ENCODE results near the gene GABRP. TPM values are rescaled to one million over a fixed set of nuclear protein-coding genes. Genes with fewer than 3 reads are reported as not detected.

GABRP gene
- total RNA-seq, 1 experiment from 2014 or later = not detected

DNA sequence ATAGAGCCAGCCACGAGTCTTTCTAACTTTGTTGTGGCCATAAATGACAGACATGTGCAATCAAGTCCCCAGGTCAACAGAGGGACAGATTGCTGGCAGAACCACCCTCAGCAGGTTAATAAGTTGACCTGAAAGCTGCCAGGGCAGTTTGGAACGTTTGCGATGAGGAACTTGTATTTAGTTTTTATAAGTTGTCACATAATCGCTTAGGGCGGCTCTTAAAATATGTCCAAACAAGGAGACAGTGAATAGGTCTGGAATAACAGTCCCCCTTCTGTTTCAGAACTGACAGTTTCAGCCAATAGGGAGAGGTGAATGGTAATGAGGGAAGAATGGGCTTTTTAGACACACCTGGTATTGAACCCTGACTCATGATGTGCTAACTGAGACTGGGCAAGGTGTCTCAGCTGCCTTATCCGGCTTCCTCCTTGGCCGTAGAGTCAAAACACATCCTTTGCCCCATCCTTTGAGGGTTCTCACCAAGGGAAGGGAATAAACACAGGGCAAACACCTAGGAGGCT, 33.6 kb upstream of the GABRP start:
- in situ Hi-C loops (cut with HindIII; ENCODE audit: low pct_unique_long_range_greater_than_20kb, low sequenced_read_pairs) (no loop called here), intact Hi-C loops (cut with micrococcal nuclease; ENCODE audit: unreplicated experiment) (loop anchor here (10.0 kb wide), 1 partner anchor 165 kb away; no protein-coding TSS in a partner anchor)
- no peaks in the 10 kb centered on the region for H3K36me3 ChIP-seq (ENCODE audit: control insufficient read depth, insufficient read depth, low read length)
- no TSS peak for BruUV-seq (replicated peaks)
- no peaks in the 10 kb centered on the region for H3K4me1 ChIP-seq (ENCODE audit: control insufficient read depth, insufficient read depth, low read length)
- no peak overlapping the region for H3K27ac ChIP-seq (ENCODE audit: low read length)
- CTCF ChIA-PET = no interaction called here
- no peak for TF ChIP-seq SIN3A (IDR thresholded peaks at IDR 0.05; ENCODE audit: borderline replicate concordance, insufficient read depth, low read depth, low read length)
- TF ChIP-seq, protein P1, sequence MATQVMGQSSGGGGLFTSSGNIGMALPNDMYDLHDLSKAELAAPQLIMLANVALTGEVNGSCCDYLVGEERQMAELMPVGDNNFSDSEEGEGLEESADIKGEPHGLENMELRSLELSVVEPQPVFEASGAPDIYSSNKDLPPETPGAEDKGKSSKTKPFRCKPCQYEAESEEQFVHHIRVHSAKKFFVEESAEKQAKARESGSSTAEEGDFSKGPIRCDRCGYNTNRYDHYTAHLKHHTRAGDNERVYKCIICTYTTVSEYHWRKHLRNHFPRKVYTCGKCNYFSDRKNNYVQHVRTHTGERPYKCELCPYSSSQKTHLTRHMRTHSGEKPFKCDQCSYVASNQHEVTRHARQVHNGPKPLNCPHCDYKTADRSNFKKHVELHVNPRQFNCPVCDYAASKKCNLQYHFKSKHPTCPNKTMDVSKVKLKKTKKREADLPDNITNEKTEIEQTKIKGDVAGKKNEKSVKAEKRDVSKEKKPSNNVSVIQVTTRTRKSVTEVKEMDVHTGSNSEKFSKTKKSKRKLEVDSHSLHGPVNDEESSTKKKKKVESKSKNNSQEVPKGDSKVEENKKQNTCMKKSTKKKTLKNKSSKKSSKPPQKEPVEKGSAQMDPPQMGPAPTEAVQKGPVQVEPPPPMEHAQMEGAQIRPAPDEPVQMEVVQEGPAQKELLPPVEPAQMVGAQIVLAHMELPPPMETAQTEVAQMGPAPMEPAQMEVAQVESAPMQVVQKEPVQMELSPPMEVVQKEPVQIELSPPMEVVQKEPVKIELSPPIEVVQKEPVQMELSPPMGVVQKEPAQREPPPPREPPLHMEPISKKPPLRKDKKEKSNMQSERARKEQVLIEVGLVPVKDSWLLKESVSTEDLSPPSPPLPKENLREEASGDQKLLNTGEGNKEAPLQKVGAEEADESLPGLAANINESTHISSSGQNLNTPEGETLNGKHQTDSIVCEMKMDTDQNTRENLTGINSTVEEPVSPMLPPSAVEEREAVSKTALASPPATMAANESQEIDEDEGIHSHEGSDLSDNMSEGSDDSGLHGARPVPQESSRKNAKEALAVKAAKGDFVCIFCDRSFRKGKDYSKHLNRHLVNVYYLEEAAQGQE (IDR thresholded peaks at IDR 0.05; ENCODE audit: insufficient read depth in 1 of 2, low read depth in 2 of 2, low read length in 1 of 2) = no peak
- TF ChIP-seq TCF7L2 (IDR thresholded peaks at IDR 0.05; ENCODE audit: low read depth, low read length) = no peak
- no peak for TF ChIP-seq POLR2AphosphoS5 (IDR thresholded peaks at IDR 0.05; ENCODE audit: low read depth, low read length)
- TF ChIP-seq, protein P2, sequence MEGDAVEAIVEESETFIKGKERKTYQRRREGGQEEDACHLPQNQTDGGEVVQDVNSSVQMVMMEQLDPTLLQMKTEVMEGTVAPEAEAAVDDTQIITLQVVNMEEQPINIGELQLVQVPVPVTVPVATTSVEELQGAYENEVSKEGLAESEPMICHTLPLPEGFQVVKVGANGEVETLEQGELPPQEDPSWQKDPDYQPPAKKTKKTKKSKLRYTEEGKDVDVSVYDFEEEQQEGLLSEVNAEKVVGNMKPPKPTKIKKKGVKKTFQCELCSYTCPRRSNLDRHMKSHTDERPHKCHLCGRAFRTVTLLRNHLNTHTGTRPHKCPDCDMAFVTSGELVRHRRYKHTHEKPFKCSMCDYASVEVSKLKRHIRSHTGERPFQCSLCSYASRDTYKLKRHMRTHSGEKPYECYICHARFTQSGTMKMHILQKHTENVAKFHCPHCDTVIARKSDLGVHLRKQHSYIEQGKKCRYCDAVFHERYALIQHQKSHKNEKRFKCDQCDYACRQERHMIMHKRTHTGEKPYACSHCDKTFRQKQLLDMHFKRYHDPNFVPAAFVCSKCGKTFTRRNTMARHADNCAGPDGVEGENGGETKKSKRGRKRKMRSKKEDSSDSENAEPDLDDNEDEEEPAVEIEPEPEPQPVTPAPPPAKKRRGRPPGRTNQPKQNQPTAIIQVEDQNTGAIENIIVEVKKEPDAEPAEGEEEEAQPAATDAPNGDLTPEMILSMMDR (IDR thresholded peaks at IDR 0.05) = no peak
- ATAC-seq (no peak), DNase-seq (ENCODE audit: low read depth, low spot score) (no peak)
- POLR2A ChIA-PET = interaction anchor here (0.6 kb wide), 1 partner anchor 31 kb away, joined by 3 read pairs; no protein-coding TSS in a partner anchor
- no peaks in the 10 kb centered on the region for H3K27me3 ChIP-seq (ENCODE audit: control insufficient read depth, insufficient read depth, low read length)
- H3K9me3 ChIP-seq (ENCODE audit: control insufficient read depth, insufficient read depth, low read depth, low read length) = no peaks in the 10 kb centered on the region
- H3K4me3 ChIP-seq (ENCODE audit: low read depth in 2 of 2, low read length in 2 of 2) = no peak overlapping the region

DNA sequence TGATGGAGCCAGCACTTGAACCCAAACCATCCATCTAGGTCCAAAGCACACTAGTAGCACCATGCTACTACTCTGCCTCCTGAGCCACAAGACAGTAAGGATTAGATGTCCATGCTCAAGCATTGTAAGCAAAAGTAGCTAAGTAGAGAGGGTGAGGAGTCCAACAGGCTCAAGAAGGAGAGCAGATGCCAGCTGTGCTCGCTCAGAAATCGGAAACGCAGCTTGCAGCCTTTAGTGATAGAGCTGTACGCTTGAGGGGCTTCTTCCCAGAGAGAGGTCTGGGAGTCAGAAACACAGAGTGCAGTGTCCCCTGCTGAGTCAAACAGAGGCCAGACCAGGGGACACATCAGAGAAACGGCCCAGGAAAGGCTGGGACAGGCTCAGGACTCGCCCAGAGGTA, 32.7 kb upstream of the GABRP start:
- intact Hi-C loops (cut with micrococcal nuclease; ENCODE audit: unreplicated experiment) (no loop called here), in situ Hi-C loops (cut with HindIII; ENCODE audit: low pct_unique_long_range_greater_than_20kb, low sequenced_read_pairs) (no loop called here)
- no peak overlapping the region for H3K27ac ChIP-seq (ENCODE audit: low read length)
- no TSS peak for BruUV-seq (replicated peaks)
- no peaks in the 10 kb centered on the region for H3K4me1 ChIP-seq (ENCODE audit: control insufficient read depth, insufficient read depth, low read length)
- H3K36me3 ChIP-seq (ENCODE audit: control insufficient read depth, insufficient read depth, low read length) = no peaks in the 10 kb centered on the region
- ChIA-PET CTCF (no interaction called here), POLR2A (no interaction called here)
- H3K4me3 ChIP-seq (ENCODE audit: low read depth in 2 of 2, low read length in 2 of 2) = no peak overlapping the region
- no peaks in the 10 kb centered on the region for H3K27me3 ChIP-seq (ENCODE audit: control insufficient read depth, insufficient read depth, low read length)
- no peak for DNase-seq (ENCODE audit: low read depth, low spot score)
- no peak for ATAC-seq
- no peaks in the 10 kb centered on the region for H3K9me3 ChIP-seq (ENCODE audit: control insufficient read depth, insufficient read depth, low read depth, low read length)
- TF ChIP-seq POLR2AphosphoS5 (IDR thresholded peaks at IDR 0.05; ENCODE audit: low read depth, low read length) = no peak

GRCh38 chr5:170751631-170752030, 31.9 kb upstream of the GABRP start:
- H3K27ac ChIP-seq (ENCODE audit: low read length) = no peak overlapping the region
- ATAC-seq (no peak), DNase-seq (ENCODE audit: low read depth, low spot score) (no peak)
- no peaks in the 10 kb centered on the region for H3K4me1 ChIP-seq (ENCODE audit: control insufficient read depth, insufficient read depth, low read length)
- TF ChIP-seq, protein P2 (IDR thresholded peaks at IDR 0.05) = no peak
- TF ChIP-seq TCF7L2 (IDR thresholded peaks at IDR 0.05; ENCODE audit: low read depth, low read length) (no peak), POLR2AphosphoS5 (IDR thresholded peaks at IDR 0.05; ENCODE audit: low read depth, low read length) (no peak), SIN3A (IDR thresholded peaks at IDR 0.05; ENCODE audit: borderline replicate concordance, insufficient read depth, low read depth, low read length) (no peak)
- TF ChIP-seq, protein P1 (IDR thresholded peaks at IDR 0.05; ENCODE audit: insufficient read depth in 1 of 2, low read depth in 2 of 2, low read length in 1 of 2) = no peak
- intact Hi-C loops (cut with micrococcal nuclease; ENCODE audit: unreplicated experiment) = no loop called here
- H3K27me3 ChIP-seq (ENCODE audit: control insufficient read depth, insufficient read depth, low read length) = no peaks in the 10 kb centered on the region
- in situ Hi-C loops (cut with HindIII; ENCODE audit: low pct_unique_long_range_greater_than_20kb, low sequenced_read_pairs) = no loop called here
- BruUV-seq (replicated peaks) = no TSS peak
- no peaks in the 10 kb centered on the region for H3K9me3 ChIP-seq (ENCODE audit: control insufficient read depth, insufficient read depth, low read depth, low read length)
- no peak overlapping the region for H3K4me3 ChIP-seq (ENCODE audit: low read depth in 2 of 2, low read length in 2 of 2)
- H3K36me3 ChIP-seq (ENCODE audit: control insufficient read depth, insufficient read depth, low read length) = no peaks in the 10 kb centered on the region
- ChIA-PET POLR2A (no interaction called here), CTCF (no interaction called here)

Measured in Panc1 (cell line).